GM21423 (cell line): Measurements from ENCODE around the gene P3H4.

ENCODE experiments used
- ATAC-seq: cut with Tn5 transposase; IDR thresholded peaks from one replicate; pipeline ENCODE4 v1.9.1; 2021; ENCODE audit warnings: mild to moderate bottlenecking, moderate library complexity; ENCODE audit not compliant: unreplicated experiment

Gene P3H4

DNA sequence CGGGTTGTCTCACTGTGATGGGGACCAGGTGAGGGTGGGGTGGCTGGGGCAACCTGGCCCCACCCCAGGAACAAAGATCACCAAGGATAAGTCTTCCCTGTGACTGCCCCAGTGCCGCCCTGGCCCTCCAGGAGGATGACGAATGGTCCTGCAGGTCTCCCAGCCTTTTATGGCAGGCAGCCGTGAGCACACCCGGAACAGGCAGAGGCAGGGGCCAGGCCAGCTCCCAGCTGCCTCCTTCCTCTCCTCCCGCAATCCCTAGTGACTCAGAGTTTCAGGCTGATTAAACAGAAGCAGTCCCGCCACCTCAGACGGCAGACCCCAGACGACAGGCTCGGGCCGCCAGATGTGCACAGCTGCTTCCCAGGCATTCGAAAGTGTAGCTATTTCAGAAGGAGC, 38.6 kb downstream of the P3H4 start:
- no peak for ATAC-seq

DNA sequence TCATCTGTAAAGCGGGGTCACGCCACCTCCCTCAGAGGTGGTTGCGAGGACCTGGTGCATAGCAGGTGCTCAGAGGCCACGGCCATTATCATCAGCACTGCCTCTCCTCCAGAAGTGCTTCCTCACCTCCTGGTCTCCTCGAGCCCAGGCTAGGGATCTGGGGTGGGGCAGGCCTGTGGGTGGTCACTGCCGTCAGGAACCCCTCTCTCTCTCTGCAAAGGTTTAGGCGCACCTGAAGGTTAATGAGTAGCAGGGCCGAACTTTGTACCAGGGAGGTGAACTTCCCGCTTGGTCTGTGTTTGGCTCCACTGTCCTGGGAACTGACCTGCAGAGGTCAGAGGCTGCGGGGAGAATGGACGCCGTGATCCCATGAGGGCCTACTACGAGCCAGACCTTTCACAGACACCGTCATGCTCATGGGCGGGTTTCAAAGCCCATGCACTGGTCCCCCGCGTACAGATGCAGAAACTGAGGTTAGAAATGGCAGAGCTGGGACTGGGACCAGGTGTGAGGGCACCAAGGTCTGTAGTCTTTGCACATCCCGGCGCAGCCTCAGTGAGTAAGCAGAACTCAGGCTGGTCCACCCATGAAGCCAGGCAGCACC, 39.1 kb downstream of the P3H4 start:
- ATAC-seq = no peak

DNA sequence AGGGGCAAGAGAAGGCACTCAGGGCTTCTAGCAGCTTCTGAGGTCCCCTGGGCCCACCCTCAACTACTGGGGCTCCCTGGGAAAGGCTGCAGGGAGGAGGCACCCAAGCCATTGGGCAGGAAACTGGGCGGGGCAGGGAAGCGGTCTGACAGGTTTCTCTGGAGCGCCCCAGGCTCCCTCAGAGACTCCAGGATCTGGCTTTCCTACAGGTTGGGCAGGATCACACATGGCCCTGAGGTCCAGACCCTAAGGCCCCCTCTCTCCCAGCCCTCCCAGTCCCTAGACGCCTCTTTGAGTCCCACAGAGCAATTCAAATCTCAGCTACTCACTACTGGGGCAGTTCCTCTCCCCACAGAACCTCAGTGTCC, 39.5 kb downstream of the P3H4 start:
- ATAC-seq = no peak

DNA sequence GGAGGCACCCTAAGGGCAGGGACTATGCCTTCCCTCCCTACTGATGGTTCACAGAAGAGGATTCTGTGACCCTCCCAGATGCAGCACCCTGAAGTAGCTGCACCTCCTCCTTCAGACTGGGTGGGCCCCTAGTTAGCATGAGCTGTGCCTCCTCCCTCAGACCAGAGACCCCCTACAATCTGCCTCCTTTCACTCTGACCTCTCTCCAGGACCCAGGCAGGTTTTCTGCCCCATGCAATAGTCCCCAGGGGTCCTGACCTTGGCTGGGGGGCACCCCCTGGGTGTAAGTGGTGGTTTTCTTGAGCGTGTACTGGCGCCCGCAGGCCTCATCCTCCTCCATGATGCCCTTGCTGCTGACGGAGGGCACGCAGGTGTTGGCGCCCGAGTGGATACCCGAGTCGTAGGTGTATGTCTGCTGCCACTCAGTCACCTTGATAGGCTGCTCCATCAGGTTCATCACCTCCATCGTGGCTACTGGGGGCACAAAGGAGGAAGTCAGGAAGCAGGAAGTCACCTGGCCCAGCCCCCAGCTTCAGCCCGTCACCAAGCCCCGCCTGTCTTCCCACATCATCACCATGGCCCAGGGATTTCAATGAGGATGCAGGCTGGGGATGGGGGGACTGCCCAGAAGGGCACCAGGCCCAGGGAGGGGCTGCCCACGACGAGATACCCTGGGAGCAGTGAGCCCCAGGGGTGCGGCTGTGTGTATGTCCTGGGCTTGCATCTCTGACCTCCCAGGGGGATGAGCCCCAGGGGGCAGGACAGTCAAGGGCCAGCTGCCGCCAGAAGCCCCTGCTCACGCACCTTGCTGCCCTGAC, 40.2 kb downstream of the P3H4 start:
- ATAC-seq = no peak

DNA sequence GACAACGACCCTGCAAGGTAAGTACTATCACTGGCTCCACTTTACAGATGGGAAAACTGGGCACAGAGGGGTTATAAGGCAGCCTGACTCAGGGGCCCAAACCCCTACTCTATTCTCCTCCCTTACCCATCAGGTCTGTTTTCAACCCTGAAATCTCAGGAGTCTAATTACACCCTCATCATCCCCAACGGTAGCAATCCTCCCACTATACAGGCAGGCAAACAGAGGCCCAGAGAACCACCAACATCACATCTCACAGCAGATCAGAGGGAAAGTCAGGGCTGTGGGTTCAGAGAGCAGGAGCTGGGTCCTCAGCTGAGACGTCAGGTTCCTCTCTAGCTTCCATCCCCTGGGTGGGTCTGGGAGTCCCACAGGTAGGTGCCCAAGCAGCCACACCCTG, 41.8 kb downstream of the P3H4 start:
- ATAC-seq = no peak

DNA sequence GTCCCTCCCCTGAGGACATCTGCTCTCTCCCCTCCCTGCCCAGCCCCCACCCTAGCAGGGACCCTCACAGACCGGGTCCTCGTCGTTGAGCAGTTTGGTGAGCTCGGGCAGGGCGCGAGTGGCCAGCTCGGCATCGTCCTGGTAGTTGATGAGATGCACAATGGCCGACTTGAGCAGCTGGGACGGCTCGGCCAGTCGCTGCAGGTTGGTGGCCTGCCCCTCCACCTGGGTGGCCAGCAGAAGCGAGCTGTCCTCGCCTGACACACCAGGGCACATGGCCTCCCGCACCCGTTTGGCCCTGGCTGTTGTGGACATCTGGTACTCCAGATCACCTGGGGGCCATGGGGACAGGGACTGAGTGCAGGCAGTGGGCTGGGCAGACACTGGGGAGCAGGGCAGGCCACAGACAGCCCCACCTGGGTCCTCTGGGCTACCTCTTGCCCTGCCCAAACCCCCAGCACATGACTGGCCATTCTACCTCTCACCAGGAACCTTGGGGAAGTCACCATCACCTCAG, 42.3 kb downstream of the P3H4 start:
- no peak for ATAC-seq

DNA sequence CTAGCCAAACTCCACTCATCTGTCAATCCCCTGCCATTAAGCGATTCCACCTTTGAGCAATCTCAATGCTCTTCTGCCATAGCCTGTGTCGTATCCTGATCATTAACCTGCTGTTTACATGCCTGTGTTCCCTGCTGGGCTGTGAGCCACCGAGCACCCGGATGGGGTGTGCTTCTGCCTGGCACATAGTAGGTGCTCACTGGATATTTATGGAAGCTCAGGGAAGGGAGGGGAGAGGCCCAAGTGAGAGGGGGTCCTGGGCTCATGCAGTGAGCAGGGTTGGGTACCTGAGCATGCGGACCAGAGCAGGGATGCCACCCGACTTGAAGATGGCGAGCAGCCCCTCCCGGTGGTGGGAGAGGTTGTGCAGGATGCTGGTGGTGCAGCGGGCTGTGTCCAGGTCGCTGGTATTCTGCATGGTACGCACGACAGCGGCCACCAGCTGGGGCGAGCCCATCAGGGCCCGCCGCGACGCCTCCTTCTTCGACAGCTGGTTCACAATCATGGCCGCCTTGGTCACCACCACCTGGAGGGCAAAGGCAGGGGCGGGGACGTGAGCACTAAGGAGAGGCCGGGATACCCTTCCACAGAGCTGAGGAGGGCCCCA, 43.0 kb downstream of the P3H4 start:
- ATAC-seq = no peak

DNA sequence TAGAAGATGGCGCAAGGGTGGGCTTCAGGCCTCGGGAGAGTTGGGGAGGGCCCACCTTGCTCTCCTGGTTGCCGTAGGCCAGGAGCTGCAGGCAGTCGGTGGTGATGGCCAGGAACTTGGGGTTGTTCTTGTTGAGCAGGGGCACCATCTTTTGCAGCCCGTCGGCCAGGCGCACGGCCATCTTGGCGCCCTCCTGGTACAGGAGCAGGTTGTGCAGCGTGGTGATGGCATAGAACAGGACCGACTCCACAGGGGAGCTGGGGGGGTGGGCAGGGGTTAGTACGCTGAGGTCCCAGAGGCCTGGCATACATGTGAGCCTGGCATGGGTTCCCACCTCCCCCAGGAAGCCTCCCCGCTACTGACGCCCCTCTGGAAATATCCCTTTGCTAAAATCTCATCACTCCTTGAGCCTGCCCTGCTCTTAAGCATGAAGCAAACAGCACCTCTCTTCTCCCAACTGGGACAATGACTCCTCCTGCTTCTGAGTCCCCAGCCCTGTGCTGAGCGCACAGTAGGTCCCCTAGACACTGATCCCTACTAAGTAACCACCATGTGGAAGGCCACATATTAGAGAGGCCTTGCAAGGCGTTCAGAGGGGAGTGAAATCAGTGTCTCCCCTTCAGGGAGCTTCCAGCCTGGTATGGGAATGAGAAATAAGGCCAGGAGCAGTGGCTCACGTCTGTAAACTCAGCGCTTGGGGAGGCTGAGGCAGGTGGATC, 44.3 kb downstream of the P3H4 start:
- ATAC-seq = no peak

DNA sequence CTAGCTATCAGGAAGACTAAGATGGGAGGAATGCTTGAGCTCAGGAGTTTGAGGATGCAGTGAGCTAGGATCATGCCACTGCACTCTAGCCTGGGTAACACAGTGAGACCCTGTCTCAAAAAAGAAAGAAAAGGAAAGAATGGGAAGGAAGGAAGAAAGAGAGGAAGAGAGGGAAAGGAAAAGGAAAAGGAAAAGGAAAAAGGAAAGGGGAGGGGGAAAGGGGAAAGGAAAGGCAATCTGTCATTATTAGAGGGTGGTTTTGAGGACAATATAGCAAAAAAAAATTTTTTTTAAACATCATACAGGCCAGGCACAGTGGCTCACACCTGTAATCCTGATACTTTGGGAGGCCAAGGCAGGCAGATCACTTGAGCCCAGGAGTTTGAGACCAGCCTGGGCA, 45.6 kb downstream of the P3H4 start:
- ATAC-seq = no peak

DNA sequence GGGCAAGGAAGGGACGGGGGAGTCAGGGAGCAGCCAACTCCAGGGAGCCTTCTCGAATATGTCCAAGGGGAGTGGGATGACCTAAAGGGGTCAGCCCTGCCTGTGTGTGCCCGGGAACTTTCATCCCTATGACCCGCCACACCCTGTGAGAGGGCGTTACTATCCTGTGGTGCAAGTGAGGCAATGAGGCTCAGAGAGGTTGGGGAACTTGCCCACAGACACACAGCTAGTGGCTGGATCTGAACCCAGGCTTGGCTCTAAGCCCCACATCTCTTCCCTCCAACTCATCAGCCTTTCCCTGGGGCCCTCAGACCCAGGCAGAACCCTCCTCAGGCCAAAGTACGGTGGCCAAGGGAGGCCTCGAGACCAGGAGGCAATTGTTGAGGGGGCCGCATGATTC, 48.4 kb downstream of the P3H4 start:
- ATAC-seq = no peak

DNA sequence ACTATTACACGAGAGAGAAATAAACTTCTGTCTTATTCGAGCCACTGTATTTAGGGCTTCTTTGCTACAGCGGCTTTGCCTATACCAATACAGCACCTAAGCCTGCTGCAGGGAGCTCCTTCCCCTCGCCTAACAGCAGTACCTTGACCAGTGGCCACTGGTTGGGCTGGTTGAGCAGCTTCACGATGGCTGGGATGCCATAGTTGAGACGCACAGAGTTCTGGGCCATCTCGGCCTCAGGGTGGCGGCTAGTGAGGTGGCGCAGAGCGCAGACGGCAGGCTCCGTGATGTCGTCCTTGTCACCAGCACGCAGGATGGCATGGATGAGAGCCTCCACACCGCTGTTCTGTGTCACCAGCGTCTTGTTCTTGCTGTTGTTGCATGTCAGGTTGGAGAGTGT, 48.9 kb downstream of the P3H4 start:
- no peak for ATAC-seq

DNA sequence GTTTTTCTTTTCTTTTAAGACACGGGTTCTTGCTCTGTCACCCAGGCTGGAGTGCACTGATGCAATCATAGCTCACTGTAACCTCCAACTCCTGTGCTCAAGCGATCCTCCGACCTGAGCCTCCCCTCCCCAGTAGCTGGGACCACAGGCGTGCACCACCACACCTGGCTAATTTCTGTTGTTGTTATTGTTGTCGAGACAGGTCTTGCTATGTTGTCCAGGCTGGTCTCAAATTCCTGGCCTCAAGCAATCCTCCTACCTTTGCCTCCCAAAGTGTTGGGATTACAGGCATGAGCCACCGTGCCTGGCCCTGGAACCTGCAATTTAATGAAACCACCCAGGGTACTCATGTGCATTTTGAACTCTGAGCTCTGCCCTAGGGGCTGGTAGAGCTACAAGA, 49.4 kb downstream of the P3H4 start:
- ATAC-seq = no peak

DNA sequence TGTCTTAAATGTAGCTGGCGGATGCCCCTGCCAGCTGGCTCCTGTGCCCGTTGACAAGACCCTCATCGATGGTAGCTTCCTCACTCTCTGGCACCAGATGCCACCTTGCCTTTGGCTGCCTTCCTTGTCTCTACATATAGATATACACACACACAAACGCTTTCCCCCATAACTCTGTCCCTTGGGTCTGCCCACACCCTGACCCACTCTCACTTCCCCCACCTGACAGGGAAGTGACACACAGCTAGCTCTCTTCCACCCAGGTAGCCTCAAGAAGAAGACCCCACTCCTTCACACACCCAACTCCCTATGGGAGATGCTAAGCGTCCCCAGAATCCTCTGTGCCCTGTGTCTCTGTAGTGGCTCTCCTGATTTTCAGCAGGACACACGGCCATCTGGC, 50.9 kb downstream of the P3H4 start:
- ATAC-seq = no peak

DNA sequence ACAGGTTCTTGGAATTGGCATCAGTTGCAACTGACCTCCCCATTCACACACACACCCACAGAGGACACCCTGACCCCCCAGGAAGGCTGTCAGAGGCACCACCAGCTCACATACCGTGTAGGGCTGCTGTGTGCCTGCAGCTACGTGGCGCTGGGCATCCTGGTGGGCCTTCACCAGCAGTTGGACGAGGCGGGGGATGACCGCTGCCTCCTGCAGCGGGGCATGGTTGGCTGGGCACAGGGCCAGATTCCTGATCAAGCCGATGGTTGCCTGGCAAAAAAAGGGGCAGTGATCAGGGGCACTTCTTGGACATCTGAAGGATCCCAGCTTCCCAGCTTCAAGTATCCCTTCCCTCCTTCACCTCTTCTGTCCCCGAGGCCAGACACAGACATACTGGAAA, 53.1 kb downstream of the P3H4 start:
- no peak for ATAC-seq

DNA sequence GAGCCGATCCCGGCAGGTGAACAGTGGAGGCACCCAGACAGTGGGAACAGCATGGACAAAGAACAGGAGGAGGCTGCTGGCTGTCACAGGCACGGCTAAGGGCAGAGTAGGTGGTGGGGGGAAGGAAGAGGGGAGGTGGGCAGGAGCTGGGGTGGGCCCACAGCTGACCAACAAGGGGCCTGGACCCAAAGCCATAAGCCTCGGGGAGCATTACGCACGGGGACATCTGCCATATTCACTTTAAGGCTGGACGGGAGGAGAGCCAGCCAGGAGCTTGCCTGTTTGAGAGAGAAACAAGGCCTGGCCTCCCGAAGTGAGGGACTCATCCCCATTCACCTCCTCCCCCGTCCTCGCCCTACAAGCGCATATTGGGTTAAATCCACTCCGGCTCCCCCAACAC, 57.7 kb downstream of the P3H4 start:
- no peak for ATAC-seq
